HG03378 (cell line): ENCODE measurements around the gene PRDM7.
"Not testable (repeated sequence)": the region's sequence is repeated elsewhere in the genome, so short reads cannot be mapped to it uniquely, and the experiment has no call there.

Source experiments
- ATAC-seq: cut with Tn5 transposase; IDR thresholded peaks from one replicate; pipeline ENCODE4 v1.9.1; 2021; ENCODE audit warnings: mild to moderate bottlenecking, moderate library complexity; ENCODE audit not compliant: unreplicated experiment

Gene PRDM7

GRCh38 chr16:90077757-90078578 lies 837 bp upstream of the PRDM7 start:
- peak; percentile 51 for ATAC-seq

GRCh38 chr16:90072442-90073105 lies 4.6 kb downstream of the PRDM7 start:
- no peak for ATAC-seq

GRCh38 chr16:90070440-90070839 lies 6.7 kb downstream of the PRDM7 start:
- no peak for ATAC-seq

DNA sequence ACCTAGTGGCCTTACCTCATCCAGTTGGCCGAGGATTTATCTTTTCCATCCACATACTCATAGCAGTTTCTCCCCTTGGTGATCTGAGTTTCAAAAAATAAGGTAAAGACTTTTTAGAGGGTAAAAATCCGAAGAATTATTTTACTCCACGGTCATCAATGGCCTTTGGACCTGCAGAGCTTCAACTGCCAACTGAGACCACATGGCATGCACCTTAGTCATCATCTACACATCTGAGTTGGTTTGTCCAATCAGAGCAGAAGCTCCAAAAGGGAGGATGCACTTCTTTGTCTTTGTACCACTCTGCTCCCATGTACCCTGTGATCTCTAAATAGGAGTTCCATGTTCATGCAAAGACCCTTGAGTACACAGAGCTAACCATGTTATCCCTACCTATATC lies 15.7 kb downstream of the PRDM7 start:
- ATAC-seq, result no peak

- no peak for ATAC-seq
Observed at GRCh38 chr16:90057738-90058173, 19.4 kb downstream of the PRDM7 start.

DNA sequence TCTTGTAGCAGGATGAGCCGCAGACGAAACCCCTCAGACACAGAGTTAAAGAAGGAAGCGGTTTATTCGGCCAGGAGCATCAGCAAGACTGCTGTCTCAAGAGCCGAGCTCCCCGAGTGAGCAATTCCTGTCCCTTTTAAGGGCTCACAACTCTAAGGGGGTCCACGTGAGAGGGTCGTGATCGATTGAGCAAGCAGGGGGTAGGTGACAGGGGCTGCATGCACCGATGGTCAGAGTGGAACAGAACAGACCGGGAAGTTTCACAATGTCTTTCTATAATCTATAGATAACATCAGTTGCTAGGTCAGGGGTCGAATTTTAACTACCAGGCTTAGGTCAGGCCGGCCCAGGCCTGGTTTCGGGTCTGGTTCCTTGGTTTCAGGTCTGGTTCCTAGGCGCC lies 20.6 kb downstream of the PRDM7 start:
- not testable (repeated sequence) for ATAC-seq

DNA sequence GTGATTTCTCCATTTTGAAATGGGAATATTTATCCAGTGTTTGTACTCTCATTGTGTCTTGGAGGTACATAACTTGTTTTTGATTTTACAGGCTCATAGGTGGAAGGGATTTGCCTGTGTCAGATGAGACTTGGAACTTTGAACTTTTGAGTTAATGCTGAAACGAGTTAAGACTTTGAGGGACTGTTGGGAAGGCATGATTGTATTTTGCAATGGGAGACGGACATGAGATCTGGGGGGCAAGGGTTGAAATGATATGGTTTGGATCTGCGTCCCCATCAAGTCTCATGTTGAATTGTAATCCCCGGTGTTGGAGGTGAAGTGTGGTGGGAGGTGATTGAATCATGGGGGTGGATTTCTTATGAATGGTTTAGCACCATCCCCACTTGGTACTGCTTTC lies 21.8 kb downstream of the PRDM7 start:
- no peak for ATAC-seq

GRCh38 chr16:90054554-90054953 lies 22.6 kb downstream of the PRDM7 start:
- no peak for ATAC-seq

DNA sequence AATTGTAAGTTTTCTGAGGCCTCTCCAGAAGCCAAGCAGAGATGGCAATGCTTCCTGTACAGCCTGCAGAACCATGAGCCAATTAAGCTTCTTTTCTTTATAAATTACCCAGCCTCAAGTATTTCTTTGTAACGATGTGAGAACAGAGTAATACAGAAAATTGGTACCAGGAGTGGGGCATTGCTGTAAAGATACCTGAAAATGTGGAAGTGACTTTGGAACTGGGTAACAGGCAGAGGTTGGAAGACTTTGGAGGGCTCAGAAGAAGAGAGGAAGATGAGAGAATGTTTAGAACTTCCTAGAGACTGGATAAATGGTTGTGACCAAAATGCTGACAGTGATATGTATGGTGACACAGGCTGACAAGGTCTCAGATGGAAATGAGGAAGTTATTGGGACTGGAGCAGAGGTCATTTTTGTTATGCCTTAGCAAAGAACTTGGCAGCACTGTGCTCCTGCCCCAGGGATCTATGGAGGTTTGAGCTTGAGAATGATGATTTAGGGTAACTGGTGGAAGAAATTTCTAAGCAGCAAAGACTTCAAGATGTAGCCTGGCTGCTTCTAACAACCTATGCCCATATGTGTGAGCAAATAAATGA lies 23.1 kb downstream of the PRDM7 start:
- no peak for ATAC-seq

DNA sequence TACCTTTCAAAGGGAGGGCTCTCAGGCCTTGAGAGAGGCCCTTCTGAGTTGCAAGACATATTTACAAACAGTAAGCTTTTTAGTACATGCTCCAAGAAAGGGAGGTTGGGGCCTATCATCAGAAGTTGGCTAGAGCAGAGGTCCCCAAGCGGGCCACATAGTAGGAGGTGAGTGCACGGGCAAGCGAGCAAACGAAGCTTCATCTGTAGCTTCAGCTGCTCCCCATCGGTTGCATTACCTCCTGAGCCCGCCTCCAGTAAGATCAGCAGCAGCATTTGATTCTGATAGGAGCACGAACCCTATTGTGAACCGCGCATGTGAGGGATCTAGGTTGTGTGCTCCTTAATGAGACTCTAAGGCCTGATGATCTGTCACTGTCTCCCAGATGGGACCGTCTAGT lies 26.2 kb downstream of the PRDM7 start:
- ATAC-seq, result no peak

GRCh38 chr16:90048737-90049330 lies 28.3 kb downstream of the PRDM7 start:
- no peak for ATAC-seq

GRCh38 chr16:90048347-90048722 lies 28.8 kb downstream of the PRDM7 start:
- no peak for ATAC-seq

GRCh38 chr16:90047714-90048346 lies 29.3 kb downstream of the PRDM7 start:
- no peak for ATAC-seq

- no peak for ATAC-seq
Observed at GRCh38 chr16:90046971-90047713, 30.0 kb downstream of the PRDM7 start.

DNA sequence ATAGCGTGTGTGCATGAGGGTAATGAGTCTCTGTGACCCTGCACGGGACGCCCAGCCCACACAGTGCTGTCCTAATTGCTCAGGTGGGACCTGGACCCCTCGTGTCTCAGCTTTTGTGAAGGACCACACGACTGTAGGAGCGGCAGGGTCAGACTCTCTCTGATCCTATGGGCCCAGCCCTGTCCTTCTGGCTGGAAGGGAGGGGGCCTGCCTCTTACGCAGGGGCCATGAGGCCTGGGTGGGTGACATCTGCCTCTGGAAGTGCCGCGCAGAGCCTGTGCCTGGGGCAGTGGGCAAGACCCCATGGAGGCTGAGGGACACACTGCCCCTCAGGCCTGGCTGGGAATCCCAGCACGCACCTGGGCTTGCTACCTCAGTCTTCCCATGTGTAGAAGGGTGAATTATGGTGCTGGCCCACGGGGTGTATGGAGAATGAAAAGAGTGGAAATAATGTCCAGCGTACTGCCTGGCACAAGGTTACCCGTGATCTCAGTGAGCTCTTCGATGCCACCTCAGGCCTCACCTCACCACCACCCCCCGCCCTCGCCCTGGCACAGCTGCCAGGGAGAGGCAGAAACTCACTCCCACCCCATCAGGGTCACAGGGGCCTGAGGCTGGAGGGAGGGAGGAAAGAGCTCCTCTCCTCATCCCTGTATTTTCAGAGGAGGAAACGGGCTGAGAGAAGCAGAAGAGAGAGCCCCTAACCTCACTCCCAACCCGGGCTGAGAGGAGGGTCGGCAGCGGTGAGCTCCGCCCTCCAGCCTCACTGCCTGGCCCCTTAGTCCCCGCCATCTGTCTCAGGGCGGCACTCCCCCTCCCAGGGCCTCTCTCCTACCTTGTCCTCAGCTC lies 30.8 kb downstream of the PRDM7 start:
- no peak for ATAC-seq

DNA sequence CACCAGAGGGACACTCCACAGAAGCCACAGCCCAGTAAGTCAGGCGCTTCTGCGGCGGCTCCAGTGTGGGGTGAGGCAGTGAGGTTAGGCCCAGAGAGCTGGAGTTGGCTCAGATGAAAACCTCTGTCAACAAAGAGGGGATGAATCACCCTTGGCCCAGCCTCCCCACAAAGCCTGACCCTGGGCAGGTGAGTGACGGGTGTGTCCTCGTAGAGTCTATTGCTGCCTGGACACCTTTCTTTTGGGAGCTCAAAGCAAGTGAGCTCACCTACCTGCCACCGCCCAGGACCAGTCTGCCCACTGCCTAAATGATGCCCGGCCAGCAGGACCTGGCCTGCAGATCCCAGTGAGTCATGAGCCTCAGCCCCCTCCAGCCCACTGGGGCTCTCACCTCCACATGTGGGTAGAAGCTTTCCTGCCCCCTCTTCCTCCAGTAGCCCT lies 33.0 kb downstream of the PRDM7 start:
- ATAC-seq, result no peak

- no peak for ATAC-seq
Observed at GRCh38 chr16:90043526-90043925, 33.6 kb downstream of the PRDM7 start.

- no peak for ATAC-seq
Observed at GRCh38 chr16:90042946-90043514, 34.1 kb downstream of the PRDM7 start.

DNA sequence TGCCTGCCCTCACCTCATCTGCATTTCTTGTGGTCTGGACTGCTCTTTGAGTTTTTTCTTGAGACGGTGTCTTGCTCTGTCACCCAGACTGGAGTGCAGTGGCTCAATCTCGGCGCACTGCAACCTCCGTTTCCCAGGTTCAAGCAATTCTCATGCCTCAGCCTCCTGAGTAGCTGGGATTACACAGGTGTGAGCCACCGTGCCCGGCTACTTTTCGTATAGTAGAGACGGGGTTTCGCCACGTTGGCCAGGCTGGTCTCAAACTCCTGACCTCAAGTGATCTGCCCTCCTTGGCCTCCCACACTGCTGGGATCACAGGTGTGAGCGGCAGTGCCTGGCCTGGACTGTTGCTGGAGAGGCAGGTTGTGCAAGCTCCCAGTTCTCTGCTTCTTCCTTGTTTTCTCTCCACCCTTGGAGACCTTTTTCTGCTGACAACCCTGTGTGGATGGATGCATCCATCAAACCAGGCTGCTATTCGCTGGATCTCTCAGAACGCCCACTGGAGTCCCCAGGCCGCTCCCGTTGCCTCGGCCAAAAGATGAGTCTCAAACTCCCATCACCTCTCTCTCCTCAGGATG lies 35.1 kb downstream of the PRDM7 start:
- ATAC-seq, result no peak
